Caco-2 (cell line): ENCODE measurements around the gene HDGFL2. TPM values are rescaled to one million over a fixed set of nuclear protein-coding genes. Genes with fewer than 3 reads are reported as not detected.

ENCODE experiments used
- BruUV-seq: library from RNA; stranded (reverse); fragments of 400-500 nt; replicated peaks from 2 replicates; lab custom pipeline; 2021; lab: Mats Ljungman, UMichigan
- CTCF ChIA-PET: fragments of 300-600 bp; sonication (Branson Sonifier 250); formaldehyde crosslinking; loops from one replicate; lab custom pipeline; 2022; ENCODE audit warnings: antibody characterized with exemption; lab: Charles Lee
- POLR2A ChIA-PET: fragments of 300-600 bp; sonication (Branson Sonifier 250); formaldehyde crosslinking; loops from one replicate; lab custom pipeline; 2022; ENCODE audit warnings: antibody characterized with exemption; lab: Charles Lee
- DNase-seq, 2 experiments: peaks; one replicate each; pipeline versions ENCODE4 v3.0.0 to v3.0.0-alpha.2; 2020 to 2022
- H3K27me3 ChIP-seq: replicated peaks from 2 replicates; pipeline ENCODE4 v1.6.0; 2011; ENCODE audit warnings: low read length; ENCODE audit not compliant: control insufficient read depth, insufficient read depth
- H3K36me3 ChIP-seq: 2 replicates; pipeline ENCODE4 v1.5.1; 2011; ENCODE audit warnings: low read length; ENCODE audit not compliant: control insufficient read depth, insufficient read depth
- H3K4me1 ChIP-seq: fragments of 250-450 bp; sonication (Bioruptor Pico); 2 replicates; pipeline ENCODE4 v1.5.1; 2020; ENCODE audit warnings: mild to moderate bottlenecking
- H3K4me3 ChIP-seq: 2 replicates; pipeline ENCODE4 v1.5.1; 2011; ENCODE audit warnings: low read depth, mild to moderate bottlenecking, control low read depth, low read length
- H3K9me3 ChIP-seq: fragments of 250-450 bp; sonication (Bioruptor Pico); 2 replicates; pipeline ENCODE4 v1.5.1; 2020; ENCODE audit warnings: mild to moderate bottlenecking, moderate library complexity
- H3K27ac Mint-ChIP-seq: one replicate; pipeline ENCODE4 v1.8.0; 2022; ENCODE audit warnings: mixed read lengths; ENCODE audit not compliant: unreplicated experiment
- H3K27me3 Mint-ChIP-seq: one replicate; pipeline ENCODE4 v1.8.0; 2022; ENCODE audit warnings: mixed read lengths; ENCODE audit not compliant: insufficient read depth, unreplicated experiment
- H3K36me3 Mint-ChIP-seq: one replicate; pipeline ENCODE4 v1.8.0; 2022; ENCODE audit warnings: mild to moderate bottlenecking, mixed read lengths; ENCODE audit not compliant: insufficient read depth, unreplicated experiment
- H3K4me1 Mint-ChIP-seq: one replicate; pipeline ENCODE4 v1.8.0; 2022; ENCODE audit warnings: low read depth, mixed read lengths; ENCODE audit not compliant: unreplicated experiment
- H3K4me3 Mint-ChIP-seq: one replicate; pipeline ENCODE4 v1.8.0; 2022; ENCODE audit warnings: mild to moderate bottlenecking, moderate library complexity, mixed read lengths; ENCODE audit not compliant: unreplicated experiment
- H3K9me3 Mint-ChIP-seq: one replicate; pipeline ENCODE4 v1.8.0; 2022; ENCODE audit warnings: mixed read lengths; ENCODE audit not compliant: unreplicated experiment
- CTCF ChIP-seq, 2 experiments: fragments of 200-600 bp in 1 of 2; IDR thresholded peaks; 1 replicate in 1 of 2; 2 replicates in 1 of 2; pipeline versions ENCODE4 v1.5.1 to v1.8.0; 2011 to 2022; ENCODE audit warnings: antibody characterized with exemption in 1 of 2, control low read depth in 1 of 2, inconsistent platforms in 1 of 2, low read depth in 1 of 2, low read length in 1 of 2, mild to moderate bottlenecking in 1 of 2, moderate library complexity in 1 of 2; ENCODE audit not compliant: insufficient read depth in 1 of 2, severe bottlenecking in 1 of 2, unreplicated experiment in 1 of 2
- intact Hi-C: fragments of 100-400 bp; cut with micrococcal nuclease; formaldehyde crosslinking; loops from one replicate; pipeline ENCODE4 v1.10.0; 2022; ENCODE audit not compliant: unreplicated experiment
- total RNA-seq: library from RNA; stranded (reverse); gene quantifications from 2 replicates; pipeline ENCODE4 v1.2.3, GENCODE V29; 2022

Gene HDGFL2
- total RNA-seq, 1 experiment from 2014 or later = 70.8 TPM

GRCh38 chr19:4508698-4509097, 36.6 kb downstream of the HDGFL2 start:
- Mint-ChIP-seq H3K9me3 (no peaks in the 10 kb centered on the region), H3K36me3 (peaks cover 41% of the 10 kb centered on the region), H3K4me1 (no peaks in the 10 kb centered on the region), H3K27ac (peak overlapping the region; percentile 32), H3K4me3 (no peak overlapping the region), H3K27me3 (no peaks in the 10 kb centered on the region)
- POLR2A ChIA-PET = no interaction called here
- no peak for TF ChIP-seq CTCF (IDR thresholded peaks at IDR 0.05; ENCODE audit: insufficient read depth in 1 of 2, low read depth in 1 of 2, low read length in 1 of 2, severe bottlenecking in 1 of 2, unreplicated experiment in 1 of 2)
- Histone ChIP-seq H3K4me1 (no peaks in the 10 kb centered on the region), H3K27me3 (no peaks in the 10 kb centered on the region), H3K9me3 (no peaks in the 10 kb centered on the region), H3K36me3 (no peaks in the 10 kb centered on the region), H3K4me3 (no peak overlapping the region)
- BruUV-seq = no TSS peak
- intact Hi-C loops = no loop called here
- no peak for DNase-seq
- CTCF ChIA-PET = interaction anchor here (1.2 kb wide), 1 partner anchor 125 kb away, joined by 3 read pairs; no protein-coding TSS in a partner anchor

- Mint-ChIP-seq H3K4me3 (no peak overlapping the region), H3K36me3 (peaks cover 27% of the 10 kb centered on the region), H3K27me3 (no peaks in the 10 kb centered on the region), H3K9me3 (no peaks in the 10 kb centered on the region), H3K4me1 (no peaks in the 10 kb centered on the region), H3K27ac (no peak overlapping the region)
- intact Hi-C loops = no loop called here
- ChIA-PET POLR2A (no interaction called here), CTCF (no interaction called here)
- BruUV-seq = no TSS peak
- no peaks in the 10 kb centered on the region for H3K4me1 ChIP-seq
- no peaks in the 10 kb centered on the region for H3K9me3 ChIP-seq
- no peak for TF ChIP-seq CTCF (IDR thresholded peaks at IDR 0.05; ENCODE audit: insufficient read depth in 1 of 2, low read depth in 1 of 2, low read length in 1 of 2, severe bottlenecking in 1 of 2, unreplicated experiment in 1 of 2)
- no peaks in the 10 kb centered on the region for H3K36me3 ChIP-seq
- no peak for DNase-seq
- H3K4me3 ChIP-seq = no peak overlapping the region
- no peaks in the 10 kb centered on the region for H3K27me3 ChIP-seq
Measured at GRCh38 chr19:4510435-4511255, 38.5 kb downstream of the HDGFL2 start.

- CTCF ChIA-PET = no interaction called here
- no peak overlapping the region for H3K4me3 ChIP-seq
- H3K9me3 Mint-ChIP-seq = no peaks in the 10 kb centered on the region
- BruUV-seq = no TSS peak
- TF ChIP-seq CTCF (IDR thresholded peaks at IDR 0.05; ENCODE audit: insufficient read depth in 1 of 2, low read depth in 1 of 2, low read length in 1 of 2, severe bottlenecking in 1 of 2, unreplicated experiment in 1 of 2) = no peak
- intact Hi-C loops = no loop called here
- H3K4me1 Mint-ChIP-seq = no peaks in the 10 kb centered on the region
- H3K27me3 Mint-ChIP-seq = no peaks in the 10 kb centered on the region
- no peaks in the 10 kb centered on the region for H3K9me3 ChIP-seq
- POLR2A ChIA-PET = no interaction called here
- no peak for DNase-seq
- peaks cover 24% of the 10 kb centered on the region for H3K36me3 Mint-ChIP-seq
- no peaks in the 10 kb centered on the region for H3K27me3 ChIP-seq
- no peaks in the 10 kb centered on the region for H3K36me3 ChIP-seq
- no peak overlapping the region for H3K4me3 Mint-ChIP-seq
- H3K4me1 ChIP-seq = no peaks in the 10 kb centered on the region
- H3K27ac Mint-ChIP-seq = no peak overlapping the region
Measured at GRCh38 chr19:4511300-4512054, 39.4 kb downstream of the HDGFL2 start.
